ENCODE data around the gene DCT. TPM values are rescaled to one million over a fixed set of nuclear protein-coding genes. Genes with fewer than 3 reads are reported as not detected.

The DCT gene
- total and polyA plus RNA-seq, 2 of the 8 experiments (the other 6 are each of a cell fraction or from before 2014, with no cell fraction given), result 0.02 TPM; not detected in 1

DNA sequence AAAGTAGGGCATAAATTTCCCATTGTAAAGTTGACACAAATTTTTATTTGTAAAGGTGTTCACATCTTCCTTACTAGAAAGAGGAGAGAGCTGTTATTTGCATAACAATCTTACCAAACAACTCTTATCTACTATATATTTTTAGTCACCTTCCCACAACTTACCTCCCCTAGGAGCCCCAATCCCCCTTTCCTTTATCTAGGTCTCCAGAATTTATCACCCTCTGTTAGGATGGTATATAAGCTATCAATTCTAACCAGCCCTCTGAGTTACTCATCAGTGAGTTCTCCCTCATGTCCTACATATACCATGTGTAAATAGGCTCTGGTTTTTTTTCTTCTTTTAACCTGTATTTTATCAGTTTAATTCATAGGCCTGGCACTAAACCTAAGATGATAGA lies 62.2 kb downstream of the DCT start:
- ChIA-PET POLR2A (ENCODE audit: partially characterized antibody) (no interaction called here), CTCF (ENCODE audit: partially characterized antibody) (interaction anchor here (1.1 to 5.6 kb wide), 13 partner anchors 7 to 203 kb away, joined by 3 to 23 read pairs (median 7); no protein-coding TSS in a partner anchor)
- no peaks in the 10 kb centered on the region for H3K4me1 ChIP-seq (replicated peaks in 1 of 4; ENCODE audit: control insufficient read depth in 3 of 4, insufficient read depth in 4 of 4, low read length in 3 of 4)
- no peaks in the 10 kb centered on the region for H3K36me3 ChIP-seq (ENCODE audit: control insufficient read depth in 2 of 4, insufficient read depth in 4 of 4, low read length in 3 of 4)
- no peak for FAIRE-seq
- no peak overlapping the region for H3K4ac ChIP-seq (replicated peaks; ENCODE audit: insufficient read length, low read depth, low read length)
- no peak overlapping the region for H2BK12ac ChIP-seq (ENCODE audit: low read depth, low read length)
- H3K23me2 ChIP-seq (ENCODE audit: low read depth, low read length), result no peaks in the 10 kb centered on the region
- no peak overlapping the region for H3K4me2 ChIP-seq (ENCODE audit: insufficient read depth in 1 of 2, low read depth in 2 of 2, low read length in 2 of 2)
- no peak overlapping the region for H3K9ac ChIP-seq (replicated peaks in 1 of 4; ENCODE audit: extremely low read depth in 1 of 4, low read depth in 3 of 4, low read length in 3 of 4)
- H3K79me1 ChIP-seq (ENCODE audit: low read depth, low read length), result no peaks in the 10 kb centered on the region
- no peak overlapping the region for H3K4me3 ChIP-seq (ENCODE audit: extremely low read depth in 1 of 4, insufficient read depth in 2 of 4, low read depth in 3 of 4, low read length in 4 of 4)
- no peak overlapping the region for H2BK120ac ChIP-seq (replicated peaks; ENCODE audit: low read depth, low read length)
- no peak overlapping the region for H4K8ac ChIP-seq (ENCODE audit: extremely low read depth, insufficient read depth, low read length)
- H3K56ac ChIP-seq (replicated peaks; ENCODE audit: insufficient read length, low read depth, low read length), result no peak overlapping the region
- no peak overlapping the region for H2AK5ac ChIP-seq (ENCODE audit: low read depth, low read length)
- H3K9me3 ChIP-seq (ENCODE audit: insufficient read depth in 2 of 2, low read depth in 1 of 2, low read length in 1 of 2), result peaks cover 0 to 6% of the 10 kb centered on the region in 2 experiments; a peak in 2 of 4 replicates
- no peak overlapping the region for H2BK20ac ChIP-seq (ENCODE audit: low read length)
- DNase-seq (ENCODE audit: low read depth in 1 of 2, low spot score in 2 of 2), result no peak
- no peak overlapping the region for H3K23ac ChIP-seq (ENCODE audit: insufficient read length)
- H4K20me1 ChIP-seq (replicated peaks in 1 of 2; ENCODE audit: control insufficient read depth in 1 of 2, insufficient read depth in 2 of 2, low read length in 2 of 2), result no peaks in the 10 kb centered on the region
- H3K27me3 ChIP-seq (replicated peaks in 1 of 4; ENCODE audit: control insufficient read depth in 3 of 4, extremely low read depth in 1 of 4, insufficient read depth in 3 of 4, low read length in 3 of 4), result no peaks in the 10 kb centered on the region
- H2AFZ ChIP-seq (ENCODE audit: low read length), result no peak overlapping the region
- no peaks in the 10 kb centered on the region for H3K79me2 ChIP-seq (ENCODE audit: control insufficient read depth in 1 of 2, insufficient read depth in 2 of 2, low read length in 2 of 2)
- H2BK15ac ChIP-seq (ENCODE audit: low read length), result no peak overlapping the region
- no peak for TF ChIP-seq KDM5A (IDR thresholded peaks at IDR 0.05; ENCODE audit: low read length)
- TF ChIP-seq CHD1 (IDR thresholded peaks at IDR 0.05; ENCODE audit: low read depth, low read length), result no peak
- TF ChIP-seq SP1 (IDR thresholded peaks at IDR 0.05; ENCODE audit: low read depth, low read length), result no peak
- TF ChIP-seq POLR2A (IDR thresholded peaks at IDR 0.05; ENCODE audit: control extremely low read depth in 1 of 2, low read depth in 2 of 2, low read length in 2 of 2), result no peak
- no peak for TF ChIP-seq POLR2AphosphoS5 (IDR thresholded peaks at IDR 0.05; ENCODE audit: low read depth, low read length)
- no peak for TF ChIP-seq HDAC2 (IDR thresholded peaks at IDR 0.05; ENCODE audit: borderline replicate concordance in 1 of 2, low read depth in 2 of 2, low read length in 2 of 2)
- H3K27ac ChIP-seq (ENCODE audit: low read depth, low read length), result no peak overlapping the region
- no peak overlapping the region for H3K18ac ChIP-seq (ENCODE audit: extremely low read depth, low read length)
- H2BK5ac ChIP-seq (ENCODE audit: low read depth, low read length), result no peak overlapping the region
- H4K5ac ChIP-seq (ENCODE audit: insufficient read length, low read depth, low read length), result no peak overlapping the region
- H3K14ac ChIP-seq (ENCODE audit: insufficient read length), result no peak overlapping the region
- H4K91ac ChIP-seq (replicated peaks; ENCODE audit: insufficient read length, low read length), result no peak overlapping the region

Measured in H1 (cell line).